H9 (cell line): Measurements from ENCODE around the gene CXCL12. TPM values are rescaled to one million over a fixed set of nuclear protein-coding genes. Genes with fewer than 3 reads are reported as not detected.

Experiments
- DNase-seq: peaks from one replicate; pipeline ENCODE4 v3.0.0-alpha.2; 2017
- H2AFZ ChIP-seq: one replicate; pipeline ENCODE4 v1.6.1; 2013; ENCODE audit warnings: mild to moderate bottlenecking, low read length, control low read depth, moderate library complexity
- H2AK5ac ChIP-seq: 2 replicates; pipeline ENCODE4 v1.6.1; 2013; ENCODE audit warnings: low read length, control low read depth, mixed read lengths; ENCODE audit not compliant: insufficient read length
- H2BK120ac ChIP-seq: one replicate; pipeline ENCODE4 v1.6.1; 2013; ENCODE audit warnings: low read depth, mild to moderate bottlenecking, low read length, control low read depth, inconsistent platforms; ENCODE audit not compliant: poor library complexity, severe bottlenecking
- H2BK12ac ChIP-seq: 2 replicates; pipeline ENCODE4 v1.6.1; 2013; ENCODE audit warnings: low read length, control low read depth, mixed read lengths, low read depth; ENCODE audit not compliant: insufficient read length
- H2BK15ac ChIP-seq: 2 replicates; pipeline ENCODE4 v1.6.1; 2013; ENCODE audit warnings: low read depth, low read length, control low read depth
- H2BK20ac ChIP-seq: one replicate; pipeline ENCODE4 v1.6.1; 2013; ENCODE audit warnings: low read depth, mild to moderate bottlenecking, low read length, control low read depth, inconsistent platforms; ENCODE audit not compliant: poor library complexity, severe bottlenecking
- H2BK5ac ChIP-seq: 2 replicates; pipeline ENCODE4 v1.6.1; 2013; ENCODE audit warnings: low read length, control low read depth, mixed read lengths; ENCODE audit not compliant: insufficient read length
- H3K14ac ChIP-seq: 2 replicates; pipeline ENCODE4 v1.6.1; 2013; ENCODE audit warnings: low read length, control low read depth; ENCODE audit not compliant: insufficient read depth
- H3K18ac ChIP-seq: 2 replicates; pipeline ENCODE4 v1.6.1; 2013; ENCODE audit warnings: low read depth, mild to moderate bottlenecking, mixed read lengths, low read length, control low read depth; ENCODE audit not compliant: insufficient read length
- H3K23ac ChIP-seq: 2 replicates; pipeline ENCODE4 v1.6.1; 2013; ENCODE audit warnings: low read length, control low read depth, mixed read lengths, low read depth; ENCODE audit not compliant: insufficient read length
- H3K23me2 ChIP-seq: 2 replicates; pipeline ENCODE4 v1.6.1; 2013; ENCODE audit warnings: low read depth, mild to moderate bottlenecking, mixed read lengths, low read length, control low read depth; ENCODE audit not compliant: insufficient read length, poor library complexity, severe bottlenecking
- H3K27ac ChIP-seq: 2 replicates; pipeline ENCODE4 v1.5.1; 2013; ENCODE audit warnings: low read length, control low read depth, mixed read lengths, low read depth; ENCODE audit not compliant: insufficient read length
- H3K27me3 ChIP-seq: 2 replicates; pipeline ENCODE4 v1.6.1; 2013; ENCODE audit warnings: low read length, control low read depth, inconsistent platforms; ENCODE audit not compliant: insufficient read depth
- H3K4ac ChIP-seq: 2 replicates; pipeline ENCODE4 v1.6.1; 2013; ENCODE audit warnings: low read depth, mild to moderate bottlenecking, control low read depth, inconsistent platforms, low read length, moderate library complexity
- H3K4me1 ChIP-seq: 2 replicates; pipeline ENCODE4 v1.6.1; 2013; ENCODE audit warnings: low read length, control low read depth, inconsistent platforms; ENCODE audit not compliant: insufficient read depth
- H3K4me2 ChIP-seq: 2 replicates; pipeline ENCODE4 v1.6.1; 2013; ENCODE audit warnings: low read length, control low read depth, mixed read lengths; ENCODE audit not compliant: insufficient read length, insufficient read depth
- H3K56ac ChIP-seq: 2 replicates; pipeline ENCODE4 v1.6.1; 2013; ENCODE audit warnings: low read depth, mild to moderate bottlenecking, mixed read lengths, low read length, control low read depth; ENCODE audit not compliant: insufficient read length
- H3K79me1 ChIP-seq: 2 replicates; pipeline ENCODE4 v1.6.1; 2013; ENCODE audit warnings: low read depth, mild to moderate bottlenecking, moderate library complexity, low read length, control low read depth, inconsistent platforms; ENCODE audit not compliant: insufficient read depth, poor library complexity, severe bottlenecking
- H3K79me2 ChIP-seq: 2 replicates; pipeline ENCODE4 v1.6.1; 2013; ENCODE audit warnings: low read length, control low read depth, inconsistent platforms; ENCODE audit not compliant: insufficient read depth
- H3K9ac ChIP-seq: 2 replicates; pipeline ENCODE4 v1.6.1; 2013; ENCODE audit warnings: low read length, control low read depth, mixed read lengths; ENCODE audit not compliant: insufficient read length; ENCODE audit errors: extremely low read depth
- H3K9me3 ChIP-seq: one replicate; pipeline ENCODE4 v1.6.1; 2013; ENCODE audit warnings: low read depth, low read length, inconsistent platforms; ENCODE audit not compliant: control insufficient read depth
- H3T11ph ChIP-seq: one replicate; pipeline ENCODE4 v1.6.1; 2013; ENCODE audit warnings: mild to moderate bottlenecking, low read length, control low read depth, inconsistent platforms
- H4K20me1 ChIP-seq: one replicate; pipeline ENCODE4 v1.6.1; 2013; ENCODE audit not compliant: control insufficient read depth, insufficient read length, insufficient read depth
- H4K5ac ChIP-seq: 2 replicates; pipeline ENCODE4 v1.6.1; 2013; ENCODE audit warnings: low read depth, mild to moderate bottlenecking, mixed read lengths, low read length, control low read depth; ENCODE audit not compliant: insufficient read length
- H4K8ac ChIP-seq: replicated peaks from 2 replicates; pipeline ENCODE4 v1.6.1; 2013; ENCODE audit warnings: low read length, control low read depth, mixed read lengths, low read depth; ENCODE audit not compliant: insufficient read length
- H4K91ac ChIP-seq: 2 replicates; pipeline ENCODE4 v1.6.1; 2013; ENCODE audit warnings: low read depth, mild to moderate bottlenecking, moderate library complexity, mixed read lengths, low read length, control low read depth; ENCODE audit not compliant: insufficient read length
- H3K27ac Mint-ChIP-seq, 3 experiments: 2 replicates in 2 of 3; 3 replicates in 1 of 3; pipeline ENCODE4 v1.8.0; 2020 to 2021; ENCODE audit warnings: mixed read lengths in 3 of 3, mild to moderate bottlenecking in 1 of 3, moderate library complexity in 1 of 3
- H3K27me3 Mint-ChIP-seq: 2 replicates; pipeline ENCODE4 v1.8.0; 2021; ENCODE audit warnings: low read depth, mild to moderate bottlenecking, moderate library complexity, mixed read lengths
- H3K36me3 Mint-ChIP-seq, 3 experiments: 2 replicates in 2 of 3; 3 replicates in 1 of 3; pipeline ENCODE4 v1.8.0; 2020 to 2021; ENCODE audit warnings: low read depth in 3 of 3, mixed read lengths in 3 of 3; ENCODE audit not compliant: insufficient read depth in 1 of 3
- H3K4me1 Mint-ChIP-seq, 2 experiments: 2 replicates each; pipeline ENCODE4 v1.8.0; 2020; ENCODE audit warnings: mixed read lengths in 2 of 2
- H3K4me3 Mint-ChIP-seq, 2 experiments: 2 replicates in 1 of 2; 3 replicates in 1 of 2; pipeline ENCODE4 v1.8.0; 2020 to 2021; ENCODE audit warnings: mild to moderate bottlenecking in 2 of 2, mixed read lengths in 2 of 2, moderate library complexity in 1 of 2
- H3K9me3 Mint-ChIP-seq, 2 experiments: 2 replicates in 1 of 2; 3 replicates in 1 of 2; pipeline ENCODE4 v1.8.0; 2020; ENCODE audit warnings: mild to moderate bottlenecking in 2 of 2, mixed read lengths in 2 of 2, moderate library complexity in 1 of 2
- WGBS: extraction: QIAGEN DNeasy Blood & Tissue Kit; methylation state at CpG from one replicate; pipeline ENCODE4 v1.1.7; 2013; ENCODE audit warnings: missing lambda C conversion rate, low lambda C conversion rate, mixed read lengths; ENCODE audit not compliant: insufficient read length; ENCODE audit errors: extremely low coverage; 5-methylcytosine and 5-hydroxymethylcytosine counted together
- total RNA-seq: library from RNA; stranded (reverse); gene quantifications from 2 replicates; pipeline ENCODE4 v1.2.1, GENCODE V29; 2021
- TF ChIP-seq, protein P1 (sequence below): fragments of 200-600 bp; sonication (generic); conservative IDR thresholded peaks from 3 replicates; pipeline ENCODE4 v1.8.0; 2021; ENCODE audit warnings: antibody characterized with exemption, mild to moderate bottlenecking

CXCL12 gene
- total RNA-seq, 1 experiment from 2014 or later, result 28.3 TPM

DNA sequence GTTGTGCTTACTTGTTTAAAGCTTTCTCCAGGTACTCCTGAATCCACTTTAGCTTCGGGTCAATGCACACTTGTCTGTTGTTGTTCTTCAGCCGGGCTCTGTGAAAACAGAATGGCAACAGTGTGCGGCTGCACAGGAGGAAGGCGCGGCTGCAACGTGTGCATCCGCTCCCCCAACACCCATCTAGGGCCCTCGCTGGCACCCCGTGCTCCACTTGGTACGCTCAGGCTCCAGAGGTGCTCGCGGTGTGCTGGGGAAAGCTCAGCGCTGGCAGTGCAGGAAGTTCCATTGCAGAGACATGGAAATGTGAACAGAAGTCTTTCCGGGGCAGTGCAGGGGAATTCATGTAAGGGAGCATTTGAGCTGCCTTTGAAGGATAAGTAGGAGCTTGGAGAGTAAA is 6.3 kb downstream of the CXCL12 start:
- peaks cover 9% of the 10 kb centered on the region for H3K27me3 Mint-ChIP-seq
- H3K79me1 ChIP-seq, result no peaks in the 10 kb centered on the region
- peaks cover 55 to 60% (median 59%) of the 10 kb centered on the region in 3 experiments; a peak in 6 of 7 replicates for H3K36me3 Mint-ChIP-seq
- no peak overlapping the region for H2BK20ac ChIP-seq
- no peak overlapping the region for H3K18ac ChIP-seq
- TF ChIP-seq, protein P1, sequence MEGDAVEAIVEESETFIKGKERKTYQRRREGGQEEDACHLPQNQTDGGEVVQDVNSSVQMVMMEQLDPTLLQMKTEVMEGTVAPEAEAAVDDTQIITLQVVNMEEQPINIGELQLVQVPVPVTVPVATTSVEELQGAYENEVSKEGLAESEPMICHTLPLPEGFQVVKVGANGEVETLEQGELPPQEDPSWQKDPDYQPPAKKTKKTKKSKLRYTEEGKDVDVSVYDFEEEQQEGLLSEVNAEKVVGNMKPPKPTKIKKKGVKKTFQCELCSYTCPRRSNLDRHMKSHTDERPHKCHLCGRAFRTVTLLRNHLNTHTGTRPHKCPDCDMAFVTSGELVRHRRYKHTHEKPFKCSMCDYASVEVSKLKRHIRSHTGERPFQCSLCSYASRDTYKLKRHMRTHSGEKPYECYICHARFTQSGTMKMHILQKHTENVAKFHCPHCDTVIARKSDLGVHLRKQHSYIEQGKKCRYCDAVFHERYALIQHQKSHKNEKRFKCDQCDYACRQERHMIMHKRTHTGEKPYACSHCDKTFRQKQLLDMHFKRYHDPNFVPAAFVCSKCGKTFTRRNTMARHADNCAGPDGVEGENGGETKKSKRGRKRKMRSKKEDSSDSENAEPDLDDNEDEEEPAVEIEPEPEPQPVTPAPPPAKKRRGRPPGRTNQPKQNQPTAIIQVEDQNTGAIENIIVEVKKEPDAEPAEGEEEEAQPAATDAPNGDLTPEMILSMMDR, result no peak
- H3K27ac Mint-ChIP-seq, result no peak overlapping the region
- H3K27me3 ChIP-seq, result no peaks in the 10 kb centered on the region; the same call in 1 of the 2 replicates
- H3K4me1 Mint-ChIP-seq, result peaks cover 75 to 77% of the 10 kb centered on the region in 2 experiments
- H2BK12ac ChIP-seq, result no peak overlapping the region
- peaks cover 8% of the 10 kb centered on the region for H3K23me2 ChIP-seq
- no peak overlapping the region for H2BK120ac ChIP-seq
- H3K79me2 ChIP-seq, result no peaks in the 10 kb centered on the region
- no peak overlapping the region for H3K23ac ChIP-seq
- DNase-seq, result no peak
- H3K56ac ChIP-seq, result no peak overlapping the region
- no peaks in the 10 kb centered on the region for H4K20me1 ChIP-seq
- WGBS, result no CpG with 5 or more reads among the region's 14 CpGs
- no peak overlapping the region for H3K4me3 Mint-ChIP-seq
- H4K5ac ChIP-seq, result no peak overlapping the region
- H3T11ph ChIP-seq, result no peak overlapping the region
- no peaks in the 10 kb centered on the region for H3K9me3 ChIP-seq
- H3K27ac ChIP-seq, result no peak overlapping the region
- no peak overlapping the region for H2BK5ac ChIP-seq
- no peak overlapping the region for H2AK5ac ChIP-seq
- no peak overlapping the region for H3K4ac ChIP-seq
- no peak overlapping the region for H4K8ac ChIP-seq
- no peak overlapping the region for H3K14ac ChIP-seq
- H3K4me2 ChIP-seq, result no peak overlapping the region
- no peaks in the 10 kb centered on the region for H3K9me3 Mint-ChIP-seq
- H4K91ac ChIP-seq, result no peak overlapping the region
- H2BK15ac ChIP-seq, result no peak overlapping the region
- no peak overlapping the region for H2AFZ ChIP-seq
- no peak overlapping the region for H3K9ac ChIP-seq
- peaks cover 22% of the 10 kb centered on the region for H3K4me1 ChIP-seq
